T-helper 17 cell (primary cell): ENCODE results near the gene PLSCR2. TPM values are rescaled to one million over a fixed set of nuclear protein-coding genes. Genes with fewer than 3 reads are reported as not detected.
"Not testable (repeated sequence)": the region's sequence is repeated elsewhere in the genome, so short reads cannot be mapped to it uniquely, and the experiment has no call there.

Experiments
- ATAC-seq: fragments of 150-1000 bp; cut with Tn5 transposase; 2 replicates; pipeline ENCODE4 v1.10.0; 2021; ENCODE audit warnings: mild to moderate bottlenecking, moderate library complexity
- DNase-seq, 3 donors: peaks; one replicate each; pipeline versions ENCODE4 v3.0.0 to v3.0.0-alpha.2; 2020 to 2021
- H3K9me3 ChIP-seq: one replicate; pipeline ENCODE4 v1.7.0; 2013; ENCODE audit warnings: low read length, mild to moderate bottlenecking; ENCODE audit not compliant: control insufficient read depth, poor library complexity, severe bottlenecking
- H3K27ac Mint-ChIP-seq: one replicate; pipeline ENCODE4 v1.8.0; 2022; ENCODE audit warnings: mild to moderate bottlenecking, moderate library complexity, mixed read lengths
- H3K27me3 Mint-ChIP-seq: one replicate; pipeline ENCODE4 v1.8.0; 2022; ENCODE audit warnings: mixed read lengths
- H3K36me3 Mint-ChIP-seq: one replicate; pipeline ENCODE4 v1.8.0; 2022; ENCODE audit warnings: low read depth, mixed read lengths
- H3K4me1 Mint-ChIP-seq: one replicate; pipeline ENCODE4 v1.8.0; 2022; ENCODE audit warnings: mild to moderate bottlenecking, mixed read lengths
- H3K4me3 Mint-ChIP-seq: one replicate; pipeline ENCODE4 v1.8.0; 2022; ENCODE audit warnings: mild to moderate bottlenecking, moderate library complexity, mixed read lengths
- total RNA-seq, 4 donors: library from RNA in 2 of 4; stranded (reverse) in 2 of 4; gene quantifications; one replicate each; pipeline ENCODE4 v1.2.3 and lab custom pipeline; 2022 to 2026

PLSCR2 gene
- total RNA-seq, 2 donors from 2014 or later: not detected

DNA sequence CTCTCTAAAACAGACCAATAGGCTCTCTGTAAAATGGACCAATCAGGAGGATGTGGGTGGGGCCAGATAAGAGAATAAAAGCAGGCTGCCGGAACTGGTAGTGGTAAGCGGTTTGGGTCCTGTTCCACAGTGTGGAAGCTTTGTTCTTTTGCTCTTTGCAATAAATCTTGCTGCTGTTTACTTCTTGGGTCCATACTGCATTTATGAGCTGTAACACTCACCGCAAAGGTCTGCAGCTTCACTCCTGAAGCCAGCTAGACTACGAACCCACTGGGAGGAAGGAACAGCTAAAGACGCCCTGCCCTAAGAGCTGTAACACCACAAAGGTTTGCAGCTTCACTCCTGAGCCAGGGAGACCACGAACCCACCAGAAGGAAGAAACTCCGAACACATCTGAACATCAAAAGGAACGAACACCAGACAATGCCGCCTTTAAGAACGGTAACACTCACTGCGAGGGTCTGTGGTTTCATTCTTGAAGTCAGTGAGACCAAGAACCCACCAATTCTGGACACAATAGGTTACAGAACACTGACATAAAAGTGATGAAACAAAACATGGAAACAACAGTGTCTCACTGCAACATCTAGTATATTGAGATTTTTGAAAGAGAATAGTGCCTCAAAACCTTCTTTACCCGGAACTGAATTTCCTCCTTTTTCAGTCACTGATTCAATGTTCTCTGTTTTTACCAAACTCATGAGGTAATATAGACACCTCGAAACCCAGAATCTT is 28.8 kb upstream of the PLSCR2 start:
- Mint-ChIP-seq H3K4me3 (peak overlapping the region; percentile 45), H3K27ac (no peak overlapping the region), H3K36me3 (no peaks in the 10 kb centered on the region), H3K4me1 (peaks cover 4% of the 10 kb centered on the region), H3K27me3 (no peaks in the 10 kb centered on the region)
- peak; percentile 73 for ATAC-seq
- DNase-seq: peak in 1 of 3 donors; percentile 9
- H3K9me3 ChIP-seq: no peaks in the 10 kb centered on the region

- ATAC-seq, H3K9me3 ChIP-seq, H3K36me3 Mint-ChIP-seq, DNase-seq, H3K27me3 Mint-ChIP-seq, H3K27ac Mint-ChIP-seq, H3K4me3 Mint-ChIP-seq, H3K4me1 Mint-ChIP-seq: not testable (repeated sequence)
Measured at GRCh38 chr3:146497145-146497843, 27.9 kb upstream of the PLSCR2 start.

- no peaks in the 10 kb centered on the region for H3K36me3 Mint-ChIP-seq
- H3K4me1 Mint-ChIP-seq: peaks cover 4% of the 10 kb centered on the region
- H3K4me3 Mint-ChIP-seq: no peak overlapping the region
- DNase-seq: no peak
- H3K9me3 ChIP-seq: no peaks in the 10 kb centered on the region
- H3K27ac Mint-ChIP-seq: no peak overlapping the region
- ATAC-seq: no peak
- no peaks in the 10 kb centered on the region for H3K27me3 Mint-ChIP-seq
Measured at GRCh38 chr3:146496726-146497125, 27.4 kb upstream of the PLSCR2 start.

DNA sequence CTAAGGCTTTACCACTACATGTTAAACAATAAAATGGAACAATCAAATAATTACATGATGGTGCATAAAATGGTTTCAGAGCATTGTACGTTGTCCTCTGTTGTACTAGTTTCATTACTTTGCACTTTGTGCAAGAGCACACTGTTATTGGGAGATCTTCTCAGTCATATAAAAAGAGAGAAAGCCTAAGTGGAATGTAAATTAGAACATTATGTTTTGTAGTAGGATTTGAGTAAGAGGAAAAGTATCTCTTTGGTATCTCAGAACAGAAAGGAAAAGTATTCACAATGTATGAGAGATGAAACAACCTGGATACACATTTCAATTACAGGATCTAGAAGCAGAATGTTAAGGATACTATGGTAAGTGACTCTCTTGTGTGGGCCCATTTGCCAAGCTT is 26.9 kb upstream of the PLSCR2 start:
- Mint-ChIP-seq H3K4me3 (no peak overlapping the region), H3K27me3 (no peaks in the 10 kb centered on the region), H3K27ac (no peak overlapping the region), H3K4me1 (peaks cover 4% of the 10 kb centered on the region), H3K36me3 (no peaks in the 10 kb centered on the region)
- no peaks in the 10 kb centered on the region for H3K9me3 ChIP-seq
- no peak for DNase-seq
- no peak for ATAC-seq

DNA sequence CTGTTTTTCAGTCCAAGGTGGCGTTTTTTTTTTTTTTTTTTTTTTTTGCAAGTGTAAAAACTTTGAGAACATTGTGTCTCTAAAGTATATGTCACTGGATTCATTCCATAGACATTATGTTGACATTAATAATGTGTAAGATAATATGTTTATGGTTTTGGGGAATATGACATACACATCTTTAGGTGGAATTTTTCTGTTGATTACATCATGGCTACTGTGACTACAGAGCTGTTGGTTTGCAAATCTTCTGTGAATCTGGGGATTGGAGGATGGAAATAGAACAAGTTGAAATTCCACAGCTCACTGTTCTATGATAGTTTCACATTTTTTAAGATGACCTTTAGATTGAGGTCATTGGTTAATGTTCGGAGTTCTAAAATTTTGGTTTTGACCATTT is 24.4 kb upstream of the PLSCR2 start:
- ATAC-seq (no peak), DNase-seq (no peak)
- Mint-ChIP-seq H3K27me3 (no peaks in the 10 kb centered on the region), H3K36me3 (no peaks in the 10 kb centered on the region), H3K27ac (no peak overlapping the region), H3K4me3 (no peak overlapping the region), H3K4me1 (peaks cover 4% of the 10 kb centered on the region)
- H3K9me3 ChIP-seq: no peaks in the 10 kb centered on the region

DNA sequence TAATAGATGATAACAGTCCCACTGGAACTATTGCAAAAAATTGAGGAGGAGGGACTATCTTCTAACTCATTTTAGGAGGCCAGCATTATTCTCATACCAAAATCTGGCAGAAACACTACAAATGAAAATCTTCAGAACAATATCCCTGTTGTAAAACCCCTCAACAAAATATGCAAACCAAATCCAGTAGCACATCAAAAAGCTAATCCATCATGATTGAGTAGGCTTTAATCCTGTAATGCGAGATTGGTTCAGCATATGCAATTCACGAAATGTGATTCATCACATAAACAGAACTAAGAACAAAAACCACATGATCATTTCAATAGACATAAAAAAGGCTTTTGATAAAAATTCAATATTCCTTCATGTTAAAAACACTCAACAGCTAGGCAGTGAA is 23.9 kb upstream of the PLSCR2 start:
- Mint-ChIP-seq H3K27ac (no peak overlapping the region), H3K27me3 (no peaks in the 10 kb centered on the region), H3K36me3 (no peaks in the 10 kb centered on the region), H3K4me3 (no peak overlapping the region), H3K4me1 (peaks cover 2% of the 10 kb centered on the region)
- no peak for DNase-seq
- no peaks in the 10 kb centered on the region for H3K9me3 ChIP-seq
- ATAC-seq: no peak

- Mint-ChIP-seq H3K36me3 (peaks cover 3% of the 10 kb centered on the region), H3K4me3 (no peak overlapping the region), H3K27me3 (no peaks in the 10 kb centered on the region), H3K4me1 (no peaks in the 10 kb centered on the region), H3K27ac (no peak overlapping the region)
- no peaks in the 10 kb centered on the region for H3K9me3 ChIP-seq
- DNase-seq (no peak), ATAC-seq (no peak)
Measured at GRCh38 chr3:146491303-146491702, 21.9 kb upstream of the PLSCR2 start.

DNA sequence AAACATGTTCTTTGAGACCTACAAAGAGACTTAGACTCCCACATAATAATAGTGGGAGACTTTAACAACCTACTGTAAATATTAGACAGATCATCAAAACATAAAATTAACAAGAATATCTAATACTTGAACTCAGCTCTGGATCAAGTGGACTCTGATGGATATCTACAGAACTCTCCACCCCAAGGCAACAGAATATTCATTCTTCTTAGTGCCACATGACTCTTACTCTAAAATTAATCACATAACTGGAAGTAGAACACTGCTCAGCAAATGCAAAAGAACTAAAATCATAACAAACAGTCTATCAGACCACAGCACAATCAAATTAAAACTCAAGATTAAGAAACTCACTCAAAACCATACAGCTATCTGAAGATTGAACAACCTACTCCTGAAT is 15.9 kb upstream of the PLSCR2 start:
- H3K9me3 ChIP-seq: no peaks in the 10 kb centered on the region
- ATAC-seq (no peak), DNase-seq (no peak)
- H3K4me3 Mint-ChIP-seq: no peak overlapping the region
- no peak overlapping the region for H3K27ac Mint-ChIP-seq
- H3K36me3 Mint-ChIP-seq: peaks cover 5% of the 10 kb centered on the region
- H3K27me3 Mint-ChIP-seq: no peaks in the 10 kb centered on the region
- H3K4me1 Mint-ChIP-seq: no peaks in the 10 kb centered on the region

DNA sequence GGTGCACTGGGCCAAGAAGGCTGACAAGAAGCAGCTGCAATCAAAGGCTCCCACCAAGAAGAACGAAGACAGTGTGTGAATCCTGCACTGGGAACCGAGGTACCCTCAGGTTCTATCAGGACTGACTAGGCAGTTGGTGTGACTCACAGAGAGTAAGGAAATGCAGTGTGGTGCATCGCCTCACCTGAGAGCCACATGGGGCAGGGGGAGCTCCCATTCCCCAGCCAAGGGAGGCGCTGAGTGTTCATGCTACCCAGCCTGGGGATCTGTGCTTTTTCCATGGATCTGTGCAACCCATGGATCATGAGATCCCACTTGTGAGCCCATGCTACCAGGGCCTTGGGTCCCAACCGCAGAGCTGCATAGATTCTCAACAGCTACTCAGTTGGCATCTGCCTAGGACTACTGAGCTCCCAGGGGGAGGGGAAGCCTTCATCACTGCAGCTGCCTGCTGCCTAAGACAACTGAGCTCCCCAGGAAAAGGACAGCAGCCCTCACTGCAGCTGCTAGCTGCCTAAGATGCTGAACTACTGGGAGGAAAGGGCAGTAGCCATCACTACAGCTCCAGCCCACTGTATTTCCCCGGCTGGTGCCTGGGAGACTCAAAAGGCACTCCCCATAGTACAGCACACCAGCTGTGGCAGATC is 6.9 kb upstream of the PLSCR2 start:
- H3K36me3 Mint-ChIP-seq: peaks cover 2% of the 10 kb centered on the region
- ATAC-seq (no peak), DNase-seq (no peak)
- peaks cover 30% of the 10 kb centered on the region for H3K27me3 Mint-ChIP-seq
- no peaks in the 10 kb centered on the region for H3K9me3 ChIP-seq
- no peak overlapping the region for H3K4me3 Mint-ChIP-seq
- H3K4me1 Mint-ChIP-seq: peaks cover 2% of the 10 kb centered on the region
- no peak overlapping the region for H3K27ac Mint-ChIP-seq

DNA sequence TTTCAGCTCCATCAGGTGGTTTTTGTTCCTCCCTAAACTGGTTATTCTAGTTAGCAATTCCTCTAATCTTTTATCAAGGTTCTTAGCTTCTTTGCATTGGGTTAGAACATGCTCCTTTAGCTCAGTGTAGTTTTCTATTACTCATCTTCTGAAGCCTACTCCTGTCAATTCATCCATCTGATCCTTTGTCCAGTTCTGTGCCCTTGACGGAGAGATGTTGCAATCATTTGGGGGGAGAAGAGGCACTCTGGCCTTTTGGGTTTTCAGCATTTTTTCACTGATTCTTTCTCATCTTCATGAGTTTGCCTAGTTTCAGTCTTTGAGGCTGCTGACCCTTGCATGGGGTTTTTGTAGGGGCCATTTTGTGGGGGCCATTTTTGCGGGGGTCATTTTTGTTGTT is 5.6 kb upstream of the PLSCR2 start:
- H3K27ac Mint-ChIP-seq, H3K36me3 Mint-ChIP-seq: not testable (repeated sequence)

GRCh38 chr3:146473726-146474125 is 4.4 kb upstream of the PLSCR2 start:
- H3K27ac Mint-ChIP-seq: no peak overlapping the region
- ATAC-seq (no peak), DNase-seq (no peak)
- H3K9me3 ChIP-seq: no peaks in the 10 kb centered on the region
- no peaks in the 10 kb centered on the region for H3K36me3 Mint-ChIP-seq
- H3K27me3 Mint-ChIP-seq: peaks cover 30% of the 10 kb centered on the region
- no peak overlapping the region for H3K4me3 Mint-ChIP-seq
- peaks cover 5% of the 10 kb centered on the region for H3K4me1 Mint-ChIP-seq

More for the DNA sequence above, 5.6 kb upstream of the PLSCR2 start:
- peaks cover 30% of the 10 kb centered on the region for H3K27me3 Mint-ChIP-seq
- DNase-seq, ATAC-seq, H3K4me1 Mint-ChIP-seq, H3K9me3 ChIP-seq, H3K4me3 Mint-ChIP-seq: not testable (repeated sequence)

GRCh38 chr3:146472611-146473010 is 3.2 kb upstream of the PLSCR2 start:
- no peak for DNase-seq
- no peaks in the 10 kb centered on the region for H3K9me3 ChIP-seq
- H3K4me1 Mint-ChIP-seq: peaks cover 5% of the 10 kb centered on the region
- H3K4me3 Mint-ChIP-seq: no peak overlapping the region
- no peak overlapping the region for H3K27ac Mint-ChIP-seq
- no peaks in the 10 kb centered on the region for H3K36me3 Mint-ChIP-seq
- ATAC-seq: no peak
- peaks cover 26% of the 10 kb centered on the region for H3K27me3 Mint-ChIP-seq

DNA sequence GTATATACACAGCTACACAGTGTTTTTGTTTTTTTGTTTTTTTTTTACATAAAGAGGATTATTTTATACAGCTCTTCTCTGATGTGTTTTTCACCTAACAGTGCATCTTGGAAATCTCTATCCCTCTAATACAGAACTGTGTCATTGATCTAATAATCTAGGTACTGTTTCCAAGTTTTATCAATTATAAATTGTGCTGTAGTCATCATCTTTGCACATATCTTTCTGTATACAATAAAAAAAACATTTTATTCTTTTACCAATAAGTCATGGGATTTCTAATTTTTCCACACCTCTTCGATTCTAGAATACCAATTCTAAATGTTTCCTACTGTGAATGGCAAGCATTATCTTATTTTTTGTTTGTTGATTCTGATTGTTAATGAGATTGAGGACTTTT is 1.7 kb upstream of the PLSCR2 start:
- H3K9me3 ChIP-seq: no peaks in the 10 kb centered on the region
- ATAC-seq (no peak), DNase-seq (no peak)
- Mint-ChIP-seq H3K27me3 (peaks cover 23% of the 10 kb centered on the region), H3K27ac (no peak overlapping the region), H3K36me3 (no peaks in the 10 kb centered on the region), H3K4me3 (no peak overlapping the region), H3K4me1 (peaks cover 5% of the 10 kb centered on the region)
